Nephron (organoid): Measurements from ENCODE around the gene CPNE5.
A peak's percentile ranks its signal among the peaks of the same experiment; 100 is the strongest.

Experiments
- H3K27ac Mint-ChIP-seq, 3 experiments: 2 replicates each; pipeline ENCODE4 v1.8.0; 2020; ENCODE audit warnings: mixed read lengths in 3 of 3, mild to moderate bottlenecking in 2 of 3, moderate library complexity in 1 of 3
- H3K27me3 Mint-ChIP-seq: 2 replicates; pipeline ENCODE4 v1.8.0; 2021; ENCODE audit warnings: low read depth, mild to moderate bottlenecking, moderate library complexity, mixed read lengths
- H3K36me3 Mint-ChIP-seq: 2 replicates; pipeline ENCODE4 v1.8.0; 2020; ENCODE audit warnings: low read depth, mixed read lengths
- H3K4me1 Mint-ChIP-seq: 2 replicates; pipeline ENCODE4 v1.8.0; 2020; ENCODE audit warnings: mixed read lengths
- H3K4me3 Mint-ChIP-seq, 3 experiments: 2 replicates each; pipeline ENCODE4 v1.8.0; 2020; ENCODE audit warnings: mild to moderate bottlenecking in 3 of 3, mixed read lengths in 3 of 3, moderate library complexity in 2 of 3
- H3K9me3 Mint-ChIP-seq: 2 replicates; pipeline ENCODE4 v1.8.0; 2020; ENCODE audit warnings: mixed read lengths
- TF ChIP-seq, protein P1 (sequence below), 3 experiments: fragments of 200-600 bp; sonication (generic); IDR thresholded peaks; one replicate each; pipeline ENCODE4 v1.5.0; 2021; ENCODE audit warnings: antibody characterized with exemption in 3 of 3; ENCODE audit not compliant: unreplicated experiment in 3 of 3

Gene CPNE5

DNA sequence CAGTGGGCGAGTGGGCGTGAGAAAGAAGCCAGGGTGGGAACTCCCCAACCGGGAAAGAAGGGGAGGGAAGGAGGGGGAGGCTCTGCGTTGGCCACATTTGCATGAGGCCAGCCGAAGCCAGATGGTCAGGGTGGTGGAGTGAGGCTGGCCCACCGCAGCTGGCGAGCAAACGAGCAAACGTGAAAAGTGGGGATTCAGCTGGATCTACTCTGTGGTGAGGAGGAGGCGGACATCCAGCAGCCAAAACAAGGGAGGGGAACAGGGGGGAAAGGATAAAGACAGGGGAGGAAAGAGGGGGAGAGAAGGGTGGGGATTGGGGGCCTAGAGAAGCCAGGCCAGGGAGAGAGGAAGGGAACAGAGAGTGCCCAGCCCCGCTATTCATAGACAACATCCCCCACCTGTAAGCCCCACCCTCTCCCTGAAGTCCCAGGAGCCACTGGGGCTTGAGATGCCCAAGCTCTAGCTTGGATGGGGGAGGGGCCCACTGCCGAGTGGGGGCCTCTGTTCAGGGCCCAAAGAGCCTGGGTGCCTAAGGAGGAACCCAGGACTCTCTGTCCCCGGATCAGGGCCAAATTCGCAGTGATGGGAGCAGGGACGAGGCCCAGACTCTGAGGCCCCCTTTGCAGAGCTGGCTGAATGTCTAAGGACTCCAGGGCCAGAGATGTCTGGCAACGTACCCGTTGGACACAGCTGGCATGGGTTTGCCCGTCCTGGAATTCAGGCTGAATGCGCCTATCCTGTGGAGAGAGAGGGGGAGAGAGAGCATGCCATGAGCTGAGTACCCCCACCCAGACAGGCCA is 45.1 kb downstream of the CPNE5 start:
- Mint-ChIP-seq H3K27ac (peak overlapping the region in 2 of 3 experiments; percentile 43 to 83), H3K9me3 (no peaks in the 10 kb centered on the region), H3K27me3 (peaks cover 8% of the 10 kb centered on the region), H3K4me1 (peaks cover 28% of the 10 kb centered on the region), H3K36me3 (no peaks in the 10 kb centered on the region), H3K4me3 (peak overlapping the region in 1 of 3 experiments; percentile 50)
- TF ChIP-seq, protein P1, sequence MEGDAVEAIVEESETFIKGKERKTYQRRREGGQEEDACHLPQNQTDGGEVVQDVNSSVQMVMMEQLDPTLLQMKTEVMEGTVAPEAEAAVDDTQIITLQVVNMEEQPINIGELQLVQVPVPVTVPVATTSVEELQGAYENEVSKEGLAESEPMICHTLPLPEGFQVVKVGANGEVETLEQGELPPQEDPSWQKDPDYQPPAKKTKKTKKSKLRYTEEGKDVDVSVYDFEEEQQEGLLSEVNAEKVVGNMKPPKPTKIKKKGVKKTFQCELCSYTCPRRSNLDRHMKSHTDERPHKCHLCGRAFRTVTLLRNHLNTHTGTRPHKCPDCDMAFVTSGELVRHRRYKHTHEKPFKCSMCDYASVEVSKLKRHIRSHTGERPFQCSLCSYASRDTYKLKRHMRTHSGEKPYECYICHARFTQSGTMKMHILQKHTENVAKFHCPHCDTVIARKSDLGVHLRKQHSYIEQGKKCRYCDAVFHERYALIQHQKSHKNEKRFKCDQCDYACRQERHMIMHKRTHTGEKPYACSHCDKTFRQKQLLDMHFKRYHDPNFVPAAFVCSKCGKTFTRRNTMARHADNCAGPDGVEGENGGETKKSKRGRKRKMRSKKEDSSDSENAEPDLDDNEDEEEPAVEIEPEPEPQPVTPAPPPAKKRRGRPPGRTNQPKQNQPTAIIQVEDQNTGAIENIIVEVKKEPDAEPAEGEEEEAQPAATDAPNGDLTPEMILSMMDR (IDR thresholded peaks at IDR 0.05; ENCODE audit: unreplicated experiment in 3 of 3): no peak

DNA sequence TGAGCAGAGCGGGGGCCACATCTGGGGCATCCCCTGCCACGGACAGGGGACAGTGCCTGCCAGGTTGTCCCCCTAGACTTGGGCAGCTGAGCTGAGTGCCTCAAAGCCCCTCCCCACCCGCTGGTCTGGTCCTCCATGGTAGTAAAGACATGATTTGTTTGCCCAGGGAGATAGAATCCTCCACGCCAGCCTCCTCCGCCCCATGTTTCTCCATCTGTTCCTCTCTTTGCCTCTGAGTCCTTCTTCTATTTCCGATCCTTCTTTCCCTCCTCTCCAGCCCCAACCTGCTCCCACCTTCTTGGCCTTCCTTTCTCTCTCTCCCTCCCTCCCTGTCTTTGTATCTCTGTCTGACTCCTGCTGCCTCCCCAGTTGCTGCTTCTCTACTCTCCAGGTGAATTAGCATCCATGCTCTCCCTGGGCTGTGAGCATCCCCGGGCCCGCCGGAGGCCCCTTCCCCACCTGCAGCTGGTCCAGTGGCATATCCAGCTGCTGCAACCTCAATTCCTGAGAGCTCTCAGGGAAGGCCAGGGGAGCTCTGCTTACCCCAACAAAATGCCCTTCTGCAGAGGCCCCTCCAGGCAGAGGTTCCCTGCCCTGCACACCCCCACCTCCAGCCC is 45.8 kb downstream of the CPNE5 start:
- Mint-ChIP-seq H3K4me1 (peaks cover 32% of the 10 kb centered on the region), H3K9me3 (no peaks in the 10 kb centered on the region), H3K36me3 (no peaks in the 10 kb centered on the region), H3K27ac (peak overlapping the region; percentile 43 to 83 (median 74)), H3K4me3 (peak overlapping the region in 1 of 3 experiments; percentile 50), H3K27me3 (peaks cover 8% of the 10 kb centered on the region)
- TF ChIP-seq, protein P1 (IDR thresholded peaks at IDR 0.05; ENCODE audit: unreplicated experiment in 3 of 3): no peak

DNA sequence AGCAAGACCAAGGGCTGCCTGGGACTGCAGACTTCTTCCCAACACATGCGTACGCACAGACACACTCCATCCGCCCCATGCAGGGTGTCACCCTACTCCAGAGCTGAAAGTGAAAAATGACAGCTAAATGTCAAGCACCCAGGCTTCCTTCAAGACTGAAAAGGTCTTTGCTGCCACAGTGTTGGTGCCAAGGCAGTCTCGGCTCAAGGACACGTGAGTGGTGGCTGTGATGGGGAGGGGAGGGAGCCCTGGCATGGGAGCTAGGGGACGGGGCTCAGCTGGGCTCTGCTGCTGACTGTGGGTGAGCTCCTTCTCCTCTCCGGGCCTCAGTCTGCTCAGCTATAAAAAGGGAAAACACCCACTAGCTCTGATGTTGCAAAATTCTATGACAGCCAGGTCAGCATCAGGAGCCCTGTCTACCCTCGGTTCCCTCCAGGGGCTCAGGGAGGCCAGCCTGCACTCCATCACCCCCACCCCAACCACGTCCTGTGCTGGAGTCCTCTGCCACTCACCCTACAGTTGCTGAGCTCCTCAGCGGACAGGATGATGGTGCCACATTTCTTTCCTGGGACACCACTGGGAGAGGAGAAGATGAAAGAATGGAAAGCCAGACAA is 47.6 kb downstream of the CPNE5 start:
- peaks cover 32% of the 10 kb centered on the region for H3K4me1 Mint-ChIP-seq
- peaks cover 4% of the 10 kb centered on the region for H3K9me3 Mint-ChIP-seq
- TF ChIP-seq, protein P1 (IDR thresholded peaks at IDR 0.05; ENCODE audit: unreplicated experiment in 3 of 3): no peak
- H3K27ac Mint-ChIP-seq: peak overlapping the region in 2 of 3 experiments; percentile 83 to 85
- no peaks in the 10 kb centered on the region for H3K36me3 Mint-ChIP-seq
- no peak overlapping the region for H3K4me3 Mint-ChIP-seq
- H3K27me3 Mint-ChIP-seq: peaks cover 10% of the 10 kb centered on the region

DNA sequence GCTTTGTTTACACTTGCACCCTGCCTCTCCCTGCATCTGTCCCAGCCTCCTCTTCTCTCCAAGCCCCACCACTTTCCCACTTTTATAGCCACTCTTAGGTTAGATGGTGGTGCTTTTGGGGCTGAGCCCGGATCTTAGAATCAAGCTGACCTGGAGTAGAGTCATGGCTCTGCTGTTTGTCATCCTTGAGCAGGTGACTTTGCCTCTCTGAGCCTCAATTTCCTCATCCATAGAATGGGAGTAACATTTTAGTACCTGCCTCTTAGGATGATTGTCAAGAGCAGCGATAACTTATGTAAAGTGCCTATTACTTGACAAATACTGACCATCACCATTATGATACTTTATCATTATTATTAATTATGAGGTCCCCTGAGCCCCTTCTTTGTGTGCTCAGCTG is 48.2 kb downstream of the CPNE5 start:
- peaks cover 10% of the 10 kb centered on the region for H3K27me3 Mint-ChIP-seq
- H3K9me3 Mint-ChIP-seq: peaks cover 4% of the 10 kb centered on the region
- no peak overlapping the region for H3K27ac Mint-ChIP-seq
- H3K36me3 Mint-ChIP-seq: no peaks in the 10 kb centered on the region
- H3K4me3 Mint-ChIP-seq: no peak overlapping the region
- TF ChIP-seq, protein P1 (IDR thresholded peaks at IDR 0.05; ENCODE audit: unreplicated experiment in 3 of 3): no peak
- peaks cover 32% of the 10 kb centered on the region for H3K4me1 Mint-ChIP-seq

DNA sequence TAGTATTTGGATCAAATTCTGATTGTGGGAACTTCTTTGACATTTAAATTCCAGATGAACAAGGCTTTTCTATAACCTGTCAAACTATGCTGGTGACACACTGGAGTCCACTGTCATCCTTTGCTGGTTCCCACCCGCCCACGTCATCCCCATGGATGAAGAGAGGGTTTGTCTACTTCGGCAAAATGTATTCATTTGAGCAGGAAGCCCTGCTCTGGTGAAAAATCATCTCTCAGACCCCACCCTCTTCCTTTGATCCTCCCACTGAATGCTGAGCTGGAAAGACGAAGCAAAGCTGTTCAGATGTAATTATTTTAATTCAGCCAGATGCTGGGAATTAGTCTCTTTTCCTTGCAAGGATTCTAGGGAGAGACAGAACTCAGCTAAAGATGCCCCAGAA is 50.5 kb downstream of the CPNE5 start:
- H3K36me3 Mint-ChIP-seq: no peaks in the 10 kb centered on the region
- H3K27ac Mint-ChIP-seq: peak overlapping the region; percentile 62 to 91 (median 77)
- peaks cover 10% of the 10 kb centered on the region for H3K27me3 Mint-ChIP-seq
- peaks cover 30% of the 10 kb centered on the region for H3K4me1 Mint-ChIP-seq
- H3K4me3 Mint-ChIP-seq: peak overlapping the region in 2 of 3 experiments; percentile 6 to 46
- H3K9me3 Mint-ChIP-seq: peaks cover 4% of the 10 kb centered on the region
- TF ChIP-seq, protein P1 (IDR thresholded peaks at IDR 0.05; ENCODE audit: unreplicated experiment in 3 of 3): no peak
